Measurements from ENCODE around the gene HCCS. TPM values are rescaled to one million over a fixed set of nuclear protein-coding genes. Genes with fewer than 3 reads are reported as not detected.

HCCS gene
- total and polyA plus RNA-seq, 3 donors from 2014 or later = 15.0 to 27.6 (median 17.4) TPM

- Histone ChIP-seq H3K27ac (no peak overlapping the region), H3K36me3 (ENCODE audit: low read depth, missing control alignments) (no peaks in the 10 kb centered on the region), H3K27me3 (no peaks in the 10 kb centered on the region), H3K9me3 (no peaks in the 10 kb centered on the region), H3K4me1 (no peaks in the 10 kb centered on the region), H3K4me3 (no peak overlapping the region)
- intact Hi-C loops (cut with DNase I; ENCODE audit: low total_unique reads) = no loop called here
- no peak for TF ChIP-seq POLR2A (IDR thresholded peaks at IDR 0.05)
- no peak for TF ChIP-seq CTCF (IDR thresholded peaks at IDR 0.05)
- no peak for DNase-seq
- 55 to 58% methylated on average over 4 of the region's 4 CpGs for WGBS, 2 donors
Observed at GRCh38 chrX:11172415-11172814, 61.3 kb downstream of the HCCS start.

Small RNAs within 50 kb of the gene (small RNA-seq; reads per million reads assigned to genes)
- gene RF00019 (0 reads per million in 2 donors), gene RF02271 (0 reads per million in 2 donors)

Other genes with a start within 250 kb of the HCCS start
- not detected for gene AMELX, start 182.1 kb downstream of the HCCS start, total RNA-seq
- gene AMELX, start 182.1 kb downstream of the HCCS start, polyA plus RNA-seq (ENCODE audit: insufficient read depth, low read depth, low replicate concordance) = not detected